ENCODE results near the gene ATP1A4.
"Not testable (repeated sequence)": the region's sequence is repeated elsewhere in the genome, so short reads cannot be mapped to it uniquely, and the experiment has no call there.

The ATP1A4 gene

DNA sequence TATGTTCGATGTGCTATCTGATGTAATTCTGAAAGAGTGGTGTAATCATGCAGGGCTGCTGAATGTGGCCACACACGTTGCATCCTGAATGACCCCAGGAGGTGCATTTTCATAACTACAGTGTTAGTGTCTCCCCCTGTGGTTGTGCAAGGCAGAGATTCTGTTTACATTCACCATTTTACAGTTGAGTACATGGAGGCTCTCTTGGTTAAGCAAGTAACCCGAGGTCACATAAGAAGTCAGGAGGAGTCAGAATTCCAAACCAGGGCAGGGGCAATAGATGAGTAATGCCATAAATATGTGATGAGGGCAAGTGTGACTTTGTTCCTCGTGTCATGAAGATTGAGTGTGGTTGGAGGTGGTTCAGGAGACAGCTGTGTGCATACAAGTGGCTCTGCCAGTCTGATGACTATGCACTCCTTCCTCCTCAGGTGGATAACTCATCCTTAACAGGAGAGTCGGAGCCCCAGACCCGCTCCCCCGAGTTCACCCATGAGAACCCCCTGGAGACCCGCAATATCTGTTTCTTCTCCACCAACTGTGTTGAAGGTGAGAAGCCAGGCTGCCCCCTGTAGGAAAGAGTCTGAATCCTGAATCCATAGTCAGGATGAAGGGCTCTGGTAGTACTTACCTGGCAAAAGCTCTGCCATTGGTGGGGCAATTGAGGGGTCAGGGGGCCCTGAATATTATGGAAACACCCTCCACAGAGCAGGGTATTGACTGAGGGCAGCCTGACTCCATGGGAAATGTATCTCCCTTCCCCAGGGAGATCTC is 26.5 kb upstream of the ATP1A4 start:
- no peak for DNase-seq

DNA sequence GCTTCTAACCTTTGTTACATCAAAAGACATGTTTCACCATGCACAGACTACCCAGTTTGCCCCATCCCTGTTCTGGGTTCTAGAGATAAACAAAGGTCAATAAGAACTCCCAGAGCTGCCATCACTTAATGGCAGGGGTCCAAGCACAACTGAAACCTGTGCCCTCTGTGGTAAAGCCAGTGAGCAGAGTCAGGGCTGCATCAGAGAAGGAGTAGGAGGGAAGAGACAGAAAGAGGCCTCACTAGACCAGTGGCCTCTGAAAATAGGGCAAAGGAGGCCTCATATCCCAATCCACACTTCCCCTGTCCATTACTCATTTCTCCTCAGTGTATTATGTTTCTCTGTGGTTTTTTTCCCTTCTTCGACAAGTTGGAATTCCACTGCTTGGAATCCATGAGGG is 25.7 kb upstream of the ATP1A4 start:
- DNase-seq = no peak

DNA sequence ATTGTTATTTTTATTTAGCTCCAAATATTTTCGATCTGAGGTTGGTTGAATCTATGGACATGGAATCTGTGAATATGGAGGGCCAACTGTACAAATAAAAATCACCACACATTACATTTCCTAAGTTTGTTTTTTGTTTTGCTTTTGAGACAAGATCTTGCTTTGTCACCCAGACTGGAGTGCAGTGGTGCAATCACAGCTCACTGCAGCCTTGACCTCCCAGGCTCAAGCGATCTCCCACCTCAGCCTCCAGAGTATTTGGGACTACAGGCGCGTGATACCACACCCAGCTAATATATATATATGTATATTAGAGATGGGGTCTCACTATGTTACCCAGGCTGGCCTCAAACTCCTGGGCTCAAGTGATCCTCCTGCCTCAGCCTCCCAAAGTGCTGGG is 25.1 kb upstream of the ATP1A4 start:
- not testable (repeated sequence) for DNase-seq

DNA sequence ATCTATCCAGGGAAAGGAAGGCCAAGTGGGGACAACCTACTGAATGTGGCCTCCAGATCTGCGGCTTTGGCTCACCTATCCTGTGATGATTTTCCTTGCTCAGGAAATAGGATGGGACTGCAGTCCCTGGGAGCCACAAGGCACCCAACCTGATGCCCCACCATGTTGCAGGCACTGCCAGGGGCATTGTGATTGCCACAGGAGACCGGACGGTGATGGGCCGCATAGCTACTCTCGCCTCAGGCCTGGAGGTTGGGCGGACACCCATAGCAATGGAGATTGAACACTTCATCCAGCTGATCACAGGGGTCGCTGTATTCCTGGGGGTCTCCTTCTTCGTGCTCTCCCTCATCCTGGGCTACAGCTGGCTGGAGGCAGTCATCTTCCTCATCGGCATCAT is 24.0 kb upstream of the ATP1A4 start:
- DNase-seq = no peak

DNA sequence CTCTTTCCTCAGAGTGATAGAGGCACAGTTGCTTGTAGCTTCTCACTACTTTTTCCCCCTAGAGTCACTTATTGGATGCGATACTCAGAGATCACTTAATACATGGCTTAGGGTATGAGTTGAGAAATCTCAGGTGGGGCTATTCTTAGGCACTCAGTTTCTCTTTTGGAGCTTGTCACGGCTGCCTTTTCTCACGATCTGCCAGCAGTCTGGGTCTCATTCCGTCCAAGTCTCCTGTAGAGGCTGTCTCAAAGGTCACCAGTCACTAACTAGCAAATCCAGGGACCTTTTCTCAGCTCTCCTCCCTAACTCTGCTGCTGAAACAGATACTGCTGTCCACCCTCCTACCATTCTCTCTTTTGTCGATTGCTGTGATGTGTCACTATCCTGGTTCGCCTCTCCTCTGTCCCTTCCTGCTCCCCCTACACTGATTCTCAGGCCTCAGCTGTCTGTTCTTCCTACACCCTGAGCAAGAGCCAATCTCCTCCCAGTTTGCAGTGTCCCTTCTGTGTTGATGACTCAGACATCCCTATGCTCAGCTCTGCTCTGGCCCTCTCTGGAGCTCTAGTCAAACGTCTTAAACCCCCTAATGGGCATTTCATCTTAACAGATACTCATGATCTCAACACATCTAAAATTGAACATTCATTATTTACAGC is 23.4 kb upstream of the ATP1A4 start:
- no peak for DNase-seq

DNA sequence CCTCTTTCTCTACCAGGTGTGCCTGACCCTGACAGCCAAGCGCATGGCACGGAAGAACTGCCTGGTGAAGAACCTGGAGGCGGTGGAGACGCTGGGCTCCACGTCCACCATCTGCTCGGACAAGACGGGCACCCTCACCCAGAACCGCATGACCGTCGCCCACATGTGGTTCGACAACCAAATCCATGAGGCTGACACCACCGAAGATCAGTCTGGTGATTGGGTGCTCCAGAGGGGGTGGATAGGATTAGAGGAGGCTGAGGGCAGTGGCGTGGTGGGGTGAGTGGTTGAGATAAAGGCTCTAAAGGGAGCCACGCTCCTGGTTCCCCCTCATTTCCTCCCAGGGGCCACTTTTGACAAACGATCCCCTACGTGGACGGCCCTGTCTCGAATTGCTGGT is 22.8 kb upstream of the ATP1A4 start:
- DNase-seq = no peak

DNA sequence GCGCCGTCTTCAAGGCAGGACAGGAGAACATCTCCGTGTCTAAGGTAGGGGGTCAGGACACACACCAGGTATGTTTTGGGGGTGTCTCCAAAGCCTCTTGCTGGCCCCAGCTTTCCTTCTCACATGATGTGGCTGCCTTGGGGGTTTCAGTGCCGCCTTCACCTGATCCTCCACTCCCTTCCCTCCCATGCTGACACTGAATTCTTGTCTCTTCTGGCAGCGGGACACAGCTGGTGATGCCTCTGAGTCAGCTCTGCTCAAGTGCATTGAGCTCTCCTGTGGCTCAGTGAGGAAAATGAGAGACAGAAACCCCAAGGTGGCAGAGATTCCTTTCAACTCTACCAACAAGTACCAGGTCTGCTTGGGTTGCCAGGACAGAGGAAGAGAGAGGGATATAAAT is 22.4 kb upstream of the ATP1A4 start:
- DNase-seq = no peak

DNA sequence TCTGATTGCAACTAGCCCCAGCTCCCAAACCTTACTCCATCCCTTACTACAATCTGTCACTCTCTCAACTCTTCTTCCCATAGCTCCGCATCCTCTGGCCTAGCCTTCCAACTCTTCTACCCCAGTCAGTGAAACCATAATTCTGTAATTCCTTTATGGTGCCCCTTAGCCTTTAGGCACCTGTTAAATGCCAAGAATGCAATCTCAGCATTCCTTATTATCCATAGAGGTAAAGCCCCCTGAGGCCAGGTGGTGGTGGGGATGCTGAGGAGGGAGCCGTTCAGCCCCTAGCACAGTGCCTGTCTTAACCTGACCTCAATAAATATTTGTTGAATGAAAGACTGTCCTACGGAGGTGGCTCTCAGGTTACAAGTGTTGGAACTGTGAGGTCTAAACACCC is 21.8 kb upstream of the ATP1A4 start:
- no peak for DNase-seq

DNA sequence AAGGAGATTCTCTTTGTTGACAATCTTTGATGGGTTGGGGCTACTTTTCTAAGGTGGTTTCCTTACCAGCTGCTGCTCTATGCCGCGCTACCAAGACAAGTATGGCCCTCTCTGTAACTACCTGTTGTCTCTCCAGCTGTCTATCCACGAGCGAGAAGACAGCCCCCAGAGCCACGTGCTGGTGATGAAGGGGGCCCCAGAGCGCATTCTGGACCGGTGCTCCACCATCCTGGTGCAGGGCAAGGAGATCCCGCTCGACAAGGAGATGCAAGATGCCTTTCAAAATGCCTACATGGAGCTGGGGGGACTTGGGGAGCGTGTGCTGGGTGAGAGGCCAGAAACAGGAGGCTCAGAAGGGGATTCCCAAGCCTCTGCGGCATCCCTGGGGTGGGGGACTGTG is 21.4 kb upstream of the ATP1A4 start:
- DNase-seq = no peak

DNA sequence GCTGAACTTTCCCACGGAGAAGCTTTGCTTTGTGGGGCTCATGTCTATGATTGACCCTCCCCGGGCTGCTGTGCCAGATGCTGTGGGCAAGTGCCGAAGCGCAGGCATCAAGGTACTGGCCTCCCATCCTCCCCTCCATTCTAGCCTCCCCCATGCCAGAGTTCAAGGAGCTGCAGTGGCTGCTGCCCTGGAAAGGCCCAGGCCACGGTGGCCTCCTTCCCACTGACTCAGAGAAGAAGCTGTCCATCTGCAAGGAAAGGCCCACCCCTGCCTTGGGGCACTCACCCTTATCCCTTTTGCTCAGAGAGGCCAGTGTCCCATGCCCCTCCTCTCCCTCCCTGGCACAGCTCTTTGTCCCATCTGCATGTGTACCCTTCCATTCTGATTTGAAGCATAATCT is 20.9 kb upstream of the ATP1A4 start:
- DNase-seq = no peak

DNA sequence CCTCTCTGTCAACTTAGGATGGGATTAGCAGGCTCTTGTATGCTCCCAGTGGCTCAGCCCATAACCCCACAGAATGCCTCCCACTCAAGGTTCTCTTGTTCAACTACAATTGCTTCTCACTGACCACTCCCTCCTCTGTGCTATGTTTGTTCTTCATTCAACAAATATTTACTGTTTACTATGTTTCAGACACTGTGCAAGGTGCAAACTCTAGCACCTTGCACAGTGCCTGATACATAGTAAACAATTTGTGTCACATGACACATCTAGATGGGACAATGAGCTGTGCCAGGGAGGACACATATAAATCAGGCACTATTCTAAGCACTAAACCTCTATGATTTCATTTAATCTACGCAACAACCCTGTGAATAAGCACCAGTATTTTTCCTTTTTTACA is 20.5 kb upstream of the ATP1A4 start:
- no peak for DNase-seq

DNA sequence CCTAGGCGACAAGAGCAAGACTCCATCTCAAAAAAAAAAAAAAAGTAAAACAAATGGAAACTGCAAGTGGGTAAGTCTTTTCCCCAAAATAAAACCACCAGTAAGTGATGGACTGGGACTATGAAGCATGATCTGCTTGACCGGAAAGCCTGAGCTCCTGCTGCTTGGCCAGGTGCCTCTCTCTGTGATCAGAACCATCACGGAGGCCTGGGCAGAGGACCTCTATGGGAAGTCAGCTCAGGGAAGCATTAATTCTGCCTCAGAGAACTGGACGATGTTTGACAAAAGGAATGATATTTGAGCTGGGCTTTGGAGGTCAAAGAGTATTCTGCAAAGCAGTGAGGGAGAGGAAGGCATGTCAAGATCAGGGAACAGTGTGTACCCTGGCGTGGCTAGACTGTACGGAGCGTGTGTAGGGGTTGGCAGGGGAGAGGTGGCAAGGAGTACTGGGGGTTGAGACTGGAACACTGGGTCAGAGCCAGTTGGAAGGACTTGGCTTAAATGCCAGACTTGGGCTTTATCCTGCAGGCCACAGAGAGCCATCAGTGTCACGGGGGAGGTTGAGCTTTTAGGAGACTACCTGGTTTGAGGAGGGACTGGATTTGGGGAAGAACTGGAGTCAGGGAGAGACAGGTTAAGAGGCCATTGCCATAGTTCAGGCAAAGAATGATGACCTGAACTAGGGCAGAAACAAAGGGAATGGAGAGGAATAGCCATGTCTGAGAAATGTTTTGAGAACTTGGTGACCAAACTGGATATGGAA is 19.4 kb upstream of the ATP1A4 start:
- no peak for DNase-seq

DNA sequence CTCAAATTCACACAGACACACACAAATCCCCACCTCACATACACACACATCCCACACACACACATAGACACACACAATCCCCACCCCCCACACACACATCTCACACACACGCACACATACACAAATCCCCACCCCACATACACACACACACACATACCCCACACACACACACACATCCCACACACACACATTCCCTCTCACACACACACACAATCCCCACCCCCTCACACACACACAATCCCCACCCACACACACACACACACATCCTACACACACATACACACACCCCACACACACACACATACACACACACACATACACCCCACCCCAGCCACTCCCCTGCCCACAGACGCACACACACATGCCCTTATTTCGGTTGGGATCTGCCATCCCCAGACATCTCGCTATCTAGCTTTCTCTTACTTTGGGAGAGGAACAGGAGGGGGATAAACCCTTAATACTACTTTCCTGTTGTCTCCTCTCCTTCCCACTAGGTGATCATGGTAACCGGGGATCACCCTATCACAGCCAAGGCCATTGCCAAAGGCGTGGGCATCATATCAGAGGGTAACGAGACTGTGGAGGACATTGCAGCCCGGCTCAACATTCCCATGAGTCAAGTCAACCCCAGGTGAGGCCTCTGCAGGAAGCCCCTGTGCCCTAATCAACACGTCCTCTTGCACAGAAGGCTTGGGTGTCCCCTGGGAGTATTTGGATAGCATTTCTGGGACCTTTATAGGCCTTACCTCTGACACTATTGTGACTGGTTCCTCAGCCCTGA is 17.2 kb upstream of the ATP1A4 start:
- no peak for DNase-seq

DNA sequence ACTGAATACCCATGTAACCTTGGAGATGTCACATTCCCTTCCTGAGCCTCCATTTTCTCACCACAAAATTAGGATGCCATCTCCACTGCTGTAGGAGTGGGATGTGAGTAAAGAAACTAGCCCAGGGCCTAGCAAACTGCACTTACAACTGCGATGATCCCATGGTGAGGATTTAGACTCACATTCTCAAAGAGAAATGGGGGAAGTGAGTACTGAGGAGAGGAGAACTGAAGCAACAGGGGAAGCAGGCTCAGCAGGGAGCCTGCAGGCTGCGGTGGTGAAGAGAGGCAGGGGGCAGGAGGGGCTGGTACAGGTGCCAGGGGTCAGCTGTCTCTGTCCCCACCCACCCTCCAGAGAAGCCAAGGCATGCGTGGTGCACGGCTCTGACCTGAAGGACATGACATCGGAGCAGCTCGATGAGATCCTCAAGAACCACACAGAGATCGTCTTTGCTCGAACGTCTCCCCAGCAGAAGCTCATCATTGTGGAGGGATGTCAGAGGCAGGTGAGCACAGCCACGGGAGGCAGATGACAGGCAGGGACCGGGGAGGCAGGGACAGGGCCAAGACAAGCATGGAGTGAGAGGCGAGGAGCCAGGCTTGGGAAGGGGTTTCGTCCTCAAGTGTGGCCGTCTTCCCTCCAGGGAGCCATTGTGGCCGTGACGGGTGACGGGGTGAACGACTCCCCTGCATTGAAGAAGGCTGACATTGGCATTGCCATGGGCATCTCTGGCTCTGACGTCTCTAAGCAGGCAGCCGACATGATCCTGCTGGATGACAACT is 16.4 kb upstream of the ATP1A4 start:
- no peak for DNase-seq

DNA sequence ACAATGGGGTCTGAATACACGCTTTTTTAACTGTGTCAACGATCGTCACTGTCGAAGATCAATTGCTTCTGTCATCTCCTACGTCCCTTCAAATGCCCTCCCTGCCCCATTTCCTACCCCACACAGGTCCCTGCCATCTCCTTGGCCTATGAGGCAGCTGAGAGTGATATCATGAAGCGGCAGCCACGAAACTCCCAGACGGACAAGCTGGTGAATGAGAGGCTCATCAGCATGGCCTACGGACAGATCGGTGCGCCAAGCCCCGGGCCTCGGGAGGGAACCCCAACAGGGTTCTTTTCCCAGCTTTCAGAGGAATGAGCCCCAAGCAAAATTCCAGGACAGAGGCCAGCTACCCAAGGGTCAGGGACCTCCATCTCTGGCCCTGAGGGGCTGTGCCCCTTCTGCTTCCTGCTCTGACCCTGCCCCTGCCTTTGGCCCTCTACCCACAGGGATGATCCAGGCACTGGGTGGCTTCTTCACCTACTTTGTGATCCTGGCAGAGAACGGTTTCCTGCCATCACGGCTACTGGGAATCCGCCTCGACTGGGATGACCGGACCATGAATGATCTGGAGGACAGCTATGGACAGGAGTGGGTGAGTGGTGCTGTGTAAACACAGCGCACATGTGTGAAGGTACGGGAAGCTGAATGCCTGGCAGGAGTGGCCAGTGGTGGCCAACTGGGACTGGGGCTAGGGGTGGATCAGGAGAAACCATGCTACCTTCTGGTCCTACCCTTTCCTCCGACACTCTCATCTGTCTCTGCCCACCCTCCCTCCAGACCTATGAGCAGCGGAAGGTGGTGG is 15.1 kb upstream of the ATP1A4 start:
- no peak for DNase-seq

DNA sequence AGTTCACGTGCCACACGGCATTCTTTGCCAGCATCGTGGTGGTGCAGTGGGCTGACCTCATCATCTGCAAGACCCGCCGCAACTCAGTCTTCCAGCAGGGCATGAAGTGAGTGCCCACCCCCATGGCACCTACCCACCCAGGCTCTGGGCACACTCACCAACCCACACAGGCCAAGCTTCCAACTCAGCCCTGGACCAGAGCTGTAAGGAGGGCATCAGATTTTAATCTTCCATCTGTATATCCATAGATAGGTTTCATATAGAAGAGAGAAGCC is 14.5 kb upstream of the ATP1A4 start:
- no peak for DNase-seq

DNA sequence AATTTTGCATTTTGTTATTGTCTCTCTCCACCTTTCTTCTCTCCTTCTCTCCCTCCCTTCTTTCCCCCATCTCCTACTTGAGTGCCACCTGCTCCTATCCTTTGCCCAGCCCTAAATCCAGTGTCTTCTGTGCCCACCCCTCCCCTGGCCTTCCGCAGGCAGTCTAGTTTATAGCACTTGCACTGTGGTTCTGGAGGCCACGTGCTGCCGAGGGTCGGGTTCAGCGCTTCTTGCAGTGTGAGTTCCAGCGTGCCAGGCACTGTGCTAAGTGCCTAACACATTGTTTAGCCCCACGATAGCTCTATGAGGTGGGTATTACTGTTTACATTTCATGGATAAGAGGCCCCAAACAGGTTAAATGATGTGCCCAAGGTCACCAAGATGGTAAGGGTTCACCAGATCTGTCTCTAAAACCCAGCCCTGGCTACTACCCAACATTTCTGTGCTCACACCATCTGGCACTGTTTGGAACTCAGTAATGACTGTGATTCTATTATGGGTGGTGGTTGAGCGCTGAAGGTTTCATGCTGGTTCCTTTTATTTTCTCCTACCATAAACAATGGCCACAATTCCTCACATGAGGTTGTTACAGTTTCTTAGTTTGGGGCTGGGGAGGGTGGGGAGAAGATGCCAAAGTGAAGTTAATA is 14.1 kb upstream of the ATP1A4 start:
- no peak for DNase-seq

DNA sequence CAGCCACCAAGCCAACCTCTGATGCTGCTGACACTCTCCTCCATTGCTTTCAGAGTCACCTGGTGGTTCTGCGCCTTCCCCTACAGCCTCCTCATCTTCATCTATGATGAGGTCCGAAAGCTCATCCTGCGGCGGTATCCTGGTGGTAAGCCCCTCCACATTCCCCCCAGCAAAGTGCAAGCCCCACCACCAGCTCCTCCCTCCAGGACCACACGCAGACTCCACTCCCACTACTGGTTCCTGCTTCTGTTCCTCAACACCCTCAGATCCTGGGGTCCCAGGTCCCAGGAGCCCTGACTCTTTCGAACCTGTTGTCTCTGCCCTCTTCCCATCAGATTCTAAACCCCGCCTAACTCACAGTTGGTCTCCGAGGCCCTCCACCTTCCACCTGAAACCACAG is 11.6 kb upstream of the ATP1A4 start:
- DNase-seq = no peak

DNA sequence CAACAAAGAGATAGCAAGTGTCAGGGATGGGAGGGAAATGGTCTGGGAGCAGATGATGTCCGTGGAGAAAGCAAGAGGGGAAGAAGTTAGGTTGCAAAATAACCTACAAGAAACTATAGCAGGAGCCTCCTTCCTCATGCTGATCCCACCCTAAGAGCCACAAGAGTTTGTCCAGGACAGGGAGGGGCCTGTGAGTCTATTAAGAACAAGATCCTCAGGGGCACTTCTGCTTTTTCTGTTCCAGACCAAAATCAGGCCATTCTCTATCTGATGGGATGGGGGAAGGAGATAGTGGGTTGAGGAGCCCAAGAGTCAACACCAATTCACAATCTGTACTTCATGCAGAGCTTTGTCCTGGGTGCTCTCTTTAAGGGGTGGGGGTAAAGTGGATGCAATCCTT is 7.7 kb upstream of the ATP1A4 start:
- DNase-seq = no peak

DNA sequence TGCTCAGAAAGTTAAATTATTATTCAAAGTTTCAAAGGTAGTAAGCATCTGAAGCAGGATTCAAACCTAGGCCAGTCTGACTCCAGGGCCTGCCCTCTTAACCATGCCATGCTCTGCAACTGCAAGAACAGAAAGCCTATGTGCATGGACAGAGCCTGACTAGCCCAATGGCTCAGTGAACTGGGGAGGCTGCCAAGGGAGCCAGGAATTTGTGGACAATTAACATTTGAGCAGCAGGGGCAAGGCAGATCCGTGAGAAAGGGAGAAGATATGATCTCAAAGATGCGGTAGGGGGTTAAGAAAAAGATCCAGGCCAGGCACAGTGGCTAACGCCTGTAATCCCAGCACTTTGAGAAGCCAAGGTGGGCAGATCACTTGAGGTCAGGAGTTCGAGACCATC is 6.5 kb upstream of the ATP1A4 start:
- no peak for DNase-seq

DNA sequence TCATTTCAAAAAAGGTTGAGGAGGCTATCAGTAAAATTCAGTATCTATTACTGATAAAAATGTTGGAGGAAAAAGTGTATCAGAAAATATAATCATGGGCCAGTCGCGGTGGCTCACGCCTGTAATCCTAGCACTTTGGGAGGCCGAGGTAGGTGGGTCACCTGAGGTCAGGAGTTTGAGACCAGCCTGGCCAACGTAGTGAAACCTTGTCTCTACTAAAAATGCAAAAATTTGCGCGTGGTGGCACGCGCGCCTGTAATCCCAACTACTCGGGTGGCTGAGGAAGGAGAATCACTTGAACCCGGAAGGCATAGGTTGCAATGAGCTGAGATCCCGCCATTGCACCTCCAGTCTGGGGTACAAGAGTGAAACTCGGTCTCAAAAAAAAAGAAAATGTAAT is 5.3 kb upstream of the ATP1A4 start:
- no peak for DNase-seq

Measured in NCI-H526 treated with DMSO at 0.1 percent for 48 hours (cell line).